NCI-H748 treated with DMSO at 0.1 percent for 48 hours (cell line): ENCODE measurements around the gene TUNAR.

Experiments used
- DNase-seq: peaks from one replicate; lab custom pipeline; 2025; lab: John Stamatoyannopoulos, UW

TUNAR gene

GRCh38 chr14:95872777-95873176, 3.9 kb upstream of the TUNAR start:
- DNase-seq: no peak

GRCh38 chr14:95875831-95876760, 536 bp upstream of the TUNAR start:
- peak; percentile 27 for DNase-seq

- no peak for DNase-seq
Observed at GRCh38 chr14:95877633-95878032, 1.0 kb downstream of the TUNAR start.

GRCh38 chr14:95884377-95884776, 7.7 kb downstream of the TUNAR start:
- no peak for DNase-seq

GRCh38 chr14:95885278-95885677, 8.6 kb downstream of the TUNAR start:
- no peak for DNase-seq

GRCh38 chr14:95885866-95886265, 9.2 kb downstream of the TUNAR start:
- DNase-seq: no peak

- DNase-seq: no peak
Observed at GRCh38 chr14:95886366-95887056, 9.9 kb downstream of the TUNAR start.

- DNase-seq: no peak
Observed at GRCh38 chr14:95887351-95887750, 10.7 kb downstream of the TUNAR start.

- DNase-seq: no peak
Observed at GRCh38 chr14:95889236-95889979, 12.8 kb downstream of the TUNAR start.

- DNase-seq: no peak
Observed at GRCh38 chr14:95891742-95892141, 15.1 kb downstream of the TUNAR start.

- DNase-seq: no peak
Observed at GRCh38 chr14:95892142-95892541, 15.5 kb downstream of the TUNAR start.

GRCh38 chr14:95895720-95896119, 19.1 kb downstream of the TUNAR start:
- no peak for DNase-seq

GRCh38 chr14:95896498-95897135, 20.0 kb downstream of the TUNAR start:
- no peak for DNase-seq

GRCh38 chr14:95897280-95897679, 20.6 kb downstream of the TUNAR start:
- DNase-seq: no peak

- no peak for DNase-seq
Observed at GRCh38 chr14:95901054-95901453, 24.4 kb downstream of the TUNAR start.

GRCh38 chr14:95902273-95902826, 25.7 kb downstream of the TUNAR start:
- no peak for DNase-seq

GRCh38 chr14:95903165-95903564, 26.5 kb downstream of the TUNAR start:
- no peak for DNase-seq

- no peak for DNase-seq
Observed at GRCh38 chr14:95903616-95904107, 27.0 kb downstream of the TUNAR start.

- DNase-seq: no peak
Observed at GRCh38 chr14:95906591-95906990, 30.0 kb downstream of the TUNAR start.

GRCh38 chr14:95910628-95911027, 34.0 kb downstream of the TUNAR start:
- no peak for DNase-seq

- no peak for DNase-seq
Observed at GRCh38 chr14:95911456-95911855, 34.8 kb downstream of the TUNAR start.

GRCh38 chr14:95915330-95915729, 38.7 kb downstream of the TUNAR start:
- DNase-seq: no peak
